ENCODE measurements around the gene HTR2A.

DNA sequence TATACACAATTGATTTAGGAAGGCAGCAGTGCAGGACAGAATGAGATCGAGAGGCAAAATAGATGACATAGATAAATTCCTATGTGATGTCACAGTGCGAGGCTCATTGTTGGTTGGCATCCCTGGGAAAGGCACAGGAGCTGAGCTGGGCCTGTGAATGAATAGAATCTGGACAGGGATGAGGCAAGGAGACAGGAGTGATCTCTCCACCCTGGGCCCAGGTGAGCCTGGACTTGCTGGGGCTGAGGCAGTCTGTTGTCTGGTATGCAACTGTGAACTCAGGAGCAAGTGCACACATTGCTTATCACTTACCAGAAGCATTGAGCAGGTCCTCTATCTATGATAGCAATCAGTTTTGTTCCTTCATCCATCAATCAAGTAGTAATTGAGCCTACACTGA is 51.7 kb downstream of the HTR2A start:
- TF ChIP-seq, protein P1, sequence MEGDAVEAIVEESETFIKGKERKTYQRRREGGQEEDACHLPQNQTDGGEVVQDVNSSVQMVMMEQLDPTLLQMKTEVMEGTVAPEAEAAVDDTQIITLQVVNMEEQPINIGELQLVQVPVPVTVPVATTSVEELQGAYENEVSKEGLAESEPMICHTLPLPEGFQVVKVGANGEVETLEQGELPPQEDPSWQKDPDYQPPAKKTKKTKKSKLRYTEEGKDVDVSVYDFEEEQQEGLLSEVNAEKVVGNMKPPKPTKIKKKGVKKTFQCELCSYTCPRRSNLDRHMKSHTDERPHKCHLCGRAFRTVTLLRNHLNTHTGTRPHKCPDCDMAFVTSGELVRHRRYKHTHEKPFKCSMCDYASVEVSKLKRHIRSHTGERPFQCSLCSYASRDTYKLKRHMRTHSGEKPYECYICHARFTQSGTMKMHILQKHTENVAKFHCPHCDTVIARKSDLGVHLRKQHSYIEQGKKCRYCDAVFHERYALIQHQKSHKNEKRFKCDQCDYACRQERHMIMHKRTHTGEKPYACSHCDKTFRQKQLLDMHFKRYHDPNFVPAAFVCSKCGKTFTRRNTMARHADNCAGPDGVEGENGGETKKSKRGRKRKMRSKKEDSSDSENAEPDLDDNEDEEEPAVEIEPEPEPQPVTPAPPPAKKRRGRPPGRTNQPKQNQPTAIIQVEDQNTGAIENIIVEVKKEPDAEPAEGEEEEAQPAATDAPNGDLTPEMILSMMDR (IDR thresholded peaks at IDR 0.05): no peak
- TF ChIP-seq EZH2 (IDR thresholded peaks at IDR 0.05) (no peak), EZH2phosphoT487 (IDR thresholded peaks at IDR 0.05) (no peak)

Measured in neural progenitor cell (in vitro differentiated cells).